HG03175 (cell line): ENCODE data around the gene TRMT13.
"Not testable (repeated sequence)": the region's sequence is repeated elsewhere in the genome, so short reads cannot be mapped to it uniquely, and the experiment has no call there.

Experiments
- ATAC-seq: cut with Tn5 transposase; IDR thresholded peaks from one replicate; pipeline ENCODE4 v1.9.1; 2021; ENCODE audit warnings: mild to moderate bottlenecking, moderate library complexity; ENCODE audit not compliant: unreplicated experiment

TRMT13 gene

GRCh38 chr1:100162881-100163280 is 29.9 kb downstream of the TRMT13 start:
- ATAC-seq = no peak

- ATAC-seq = no peak
Measured at GRCh38 chr1:100164216-100164615, 31.3 kb downstream of the TRMT13 start.

- no peak for ATAC-seq
Measured at GRCh38 chr1:100164702-100165101, 31.7 kb downstream of the TRMT13 start.

- no peak for ATAC-seq
Measured at GRCh38 chr1:100168051-100168450, 35.1 kb downstream of the TRMT13 start.

GRCh38 chr1:100177295-100178041 is 44.5 kb downstream of the TRMT13 start:
- ATAC-seq = no peak

GRCh38 chr1:100178091-100178490 is 45.1 kb downstream of the TRMT13 start, which contains the start of gene LRRC39:
Gene LRRC39 (minus strand): TSS chr1:100178256. CDS start chr1:100168516, 9,740 bp downstream.
- ATAC-seq = no peak

GRCh38 chr1:100183370-100183769 is 50.4 kb downstream of the TRMT13 start:
- ATAC-seq = no peak

GRCh38 chr1:100184536-100184935 is 51.6 kb downstream of the TRMT13 start:
- peak; percentile 86 for ATAC-seq

- ATAC-seq = no peak
Measured at GRCh38 chr1:100187912-100188311, 54.9 kb downstream of the TRMT13 start.

- no peak for ATAC-seq
Measured at GRCh38 chr1:100188617-100189016, 55.7 kb downstream of the TRMT13 start.

GRCh38 chr1:100198596-100198995 is 65.6 kb downstream of the TRMT13 start:
- ATAC-seq = no peak

GRCh38 chr1:100200060-100200459 is 67.1 kb downstream of the TRMT13 start:
- not testable (repeated sequence) for ATAC-seq
